OCI-LY1 (cell line): ENCODE measurements around the gene TTYH3.

ENCODE experiments used
- CTCF ChIP-seq: fragments of 200-600 bp; sonication (generic), shearing (Covaris generic); IDR thresholded peaks from 2 replicates; pipeline ENCODE4 v1.5.1; 2017; ENCODE audit warnings: mild to moderate bottlenecking, antibody characterized with exemption, low read length, moderate library complexity, mixed read lengths
- EZH2 ChIP-seq: fragments of 200-600 bp; sonication (generic), shearing (Covaris generic); IDR thresholded peaks from 2 replicates; pipeline ENCODE4 v1.8.0; 2017; ENCODE audit warnings: borderline replicate concordance, mixed run types, mild to moderate bottlenecking, antibody characterized with exemption, low read length, moderate library complexity, mixed read lengths

GRCh38 chr7:2637505-2638223 is 5.9 kb downstream of the TTYH3 start:
- no peak for TF ChIP-seq CTCF
- TF ChIP-seq EZH2, result no peak
